Activated CD4-positive, CD25-positive, alpha-beta regulatory T cell treated with anti-CD3 and anti-CD28 coated beads, Interleukin-2, amount 50 U/mL, for 24 hours (primary cell): ENCODE measurements around the gene CHID1.

Experiments used
- ATAC-seq, 2 donors: fragments of 150-1000 bp; cut with Tn5 transposase; one replicate each; pipeline ENCODE4 v1.10.0; 2021; ENCODE audit warnings: mild to moderate bottlenecking in 1 of 2, moderate library complexity in 1 of 2

CHID1 gene

DNA sequence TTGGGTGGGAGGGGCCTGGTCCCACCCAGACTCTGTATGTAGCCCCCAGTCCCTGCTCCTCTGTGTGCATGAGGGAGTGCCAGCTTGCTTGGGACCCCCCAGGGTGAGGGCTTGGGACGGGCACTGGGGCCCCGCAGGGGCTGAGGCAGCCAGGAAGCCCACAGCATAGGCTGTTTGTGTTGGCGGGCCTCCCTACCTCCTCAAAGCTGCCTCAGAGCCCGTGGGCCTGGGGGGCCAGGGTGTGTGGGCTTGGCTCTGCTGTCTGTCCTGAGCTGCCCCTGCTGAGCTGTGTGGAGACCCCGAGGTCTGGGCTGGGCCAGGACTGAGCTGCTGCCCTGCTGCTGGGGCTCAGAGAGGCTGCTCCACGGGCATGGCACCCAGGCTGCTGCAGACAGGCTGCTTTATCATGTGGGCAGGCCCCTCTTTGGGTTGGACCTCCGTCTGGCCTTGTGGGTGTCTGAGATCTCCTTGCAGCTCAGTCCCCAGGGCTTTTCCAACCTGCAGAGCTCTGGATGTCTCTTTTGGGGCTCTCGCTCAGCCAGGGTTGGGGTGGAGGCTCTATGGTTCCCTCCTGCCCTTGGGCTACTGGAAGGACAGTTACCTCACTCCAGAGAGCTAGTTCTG, 64.6 kb downstream of the CHID1 start:
- ATAC-seq, result no peak

DNA sequence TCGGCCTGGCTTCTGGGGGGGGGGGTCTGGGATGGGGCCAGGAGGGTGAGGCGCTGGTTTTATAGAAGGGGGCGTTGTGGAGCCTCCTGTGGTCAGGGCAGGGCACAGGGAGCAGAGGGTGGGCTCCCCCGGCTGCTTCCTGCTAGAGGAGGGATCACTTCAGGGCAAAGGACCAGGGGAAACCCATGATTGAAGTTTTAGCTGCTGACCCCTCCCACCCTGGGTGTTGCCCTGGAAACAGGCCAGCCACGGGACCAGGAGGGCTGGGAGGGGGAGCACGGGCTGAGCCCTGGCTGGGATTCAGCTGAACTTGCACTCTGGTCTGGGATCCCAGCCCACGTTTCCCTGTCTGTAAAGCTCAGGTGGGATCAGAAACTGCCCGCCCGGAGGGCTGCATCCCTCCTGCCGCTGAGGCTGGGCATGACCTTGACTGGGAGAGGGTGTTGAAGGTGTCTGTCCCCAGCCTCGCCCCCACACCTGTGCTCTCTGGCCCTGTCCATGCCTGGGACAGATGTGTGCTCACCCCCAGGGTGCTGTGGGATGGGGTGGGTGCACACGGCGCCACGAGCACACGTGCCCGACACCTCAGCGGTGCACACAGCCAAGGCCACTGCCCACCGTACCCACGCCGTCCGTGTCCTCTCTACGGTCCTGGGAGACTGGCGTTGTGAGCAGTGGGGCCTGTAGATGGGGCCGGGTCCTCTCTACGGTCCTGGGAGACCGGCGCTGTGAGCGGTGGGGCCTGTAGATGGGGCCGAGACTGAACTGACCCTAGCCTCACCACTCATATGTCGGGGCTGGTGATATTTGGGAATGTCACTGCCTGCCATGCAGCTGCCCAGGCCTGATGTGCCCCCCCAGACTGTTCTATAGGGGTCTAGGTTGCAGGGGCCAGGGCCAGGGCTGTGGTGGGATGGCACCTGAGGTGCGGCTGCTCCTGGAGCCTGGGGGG, 65.6 kb downstream of the CHID1 start:
- no peak for ATAC-seq

DNA sequence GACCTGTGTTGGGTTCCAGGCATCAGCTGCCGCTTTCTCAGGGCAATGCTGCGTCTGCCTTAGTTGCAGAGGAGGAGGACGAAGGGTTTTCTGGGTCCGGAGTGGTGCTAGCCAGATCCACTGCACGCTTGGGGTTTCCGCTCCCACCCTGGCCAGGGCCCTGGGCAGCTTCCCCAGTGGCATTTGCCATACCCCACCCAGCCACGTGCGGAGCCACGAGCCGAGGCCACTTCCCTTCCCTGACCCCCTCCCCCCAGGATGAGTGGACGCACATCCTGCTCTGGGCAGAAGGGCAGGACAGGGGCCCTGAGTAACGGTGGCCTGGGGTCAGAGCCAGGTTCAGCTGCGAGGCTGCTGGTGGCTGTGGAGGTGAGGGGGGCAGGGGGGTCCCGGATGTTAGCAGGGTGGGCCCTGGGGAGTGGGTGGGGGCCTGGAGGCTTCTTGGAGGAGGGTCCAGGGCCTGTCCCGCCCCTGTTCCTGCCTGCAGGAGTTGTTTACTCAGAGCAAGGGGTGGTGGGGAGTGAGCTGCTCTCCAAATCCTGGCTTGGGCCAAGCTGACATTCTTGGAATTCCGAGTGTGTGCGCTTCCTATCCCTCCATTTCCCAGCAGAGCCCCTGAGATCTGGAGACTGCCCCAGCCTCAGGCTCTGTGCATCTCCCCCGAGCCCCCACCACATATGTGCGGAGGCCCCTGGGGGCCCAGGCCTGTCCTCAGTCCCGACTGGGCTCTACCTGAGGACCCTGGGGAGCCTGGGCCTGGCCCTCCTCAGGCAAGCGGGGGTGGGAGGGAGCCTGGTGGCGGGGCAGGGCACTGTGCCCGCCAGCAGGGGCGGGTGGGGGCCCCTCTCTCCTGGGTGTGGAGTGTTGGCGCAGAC, 66.6 kb downstream of the CHID1 start:
- ATAC-seq, result no peak

DNA sequence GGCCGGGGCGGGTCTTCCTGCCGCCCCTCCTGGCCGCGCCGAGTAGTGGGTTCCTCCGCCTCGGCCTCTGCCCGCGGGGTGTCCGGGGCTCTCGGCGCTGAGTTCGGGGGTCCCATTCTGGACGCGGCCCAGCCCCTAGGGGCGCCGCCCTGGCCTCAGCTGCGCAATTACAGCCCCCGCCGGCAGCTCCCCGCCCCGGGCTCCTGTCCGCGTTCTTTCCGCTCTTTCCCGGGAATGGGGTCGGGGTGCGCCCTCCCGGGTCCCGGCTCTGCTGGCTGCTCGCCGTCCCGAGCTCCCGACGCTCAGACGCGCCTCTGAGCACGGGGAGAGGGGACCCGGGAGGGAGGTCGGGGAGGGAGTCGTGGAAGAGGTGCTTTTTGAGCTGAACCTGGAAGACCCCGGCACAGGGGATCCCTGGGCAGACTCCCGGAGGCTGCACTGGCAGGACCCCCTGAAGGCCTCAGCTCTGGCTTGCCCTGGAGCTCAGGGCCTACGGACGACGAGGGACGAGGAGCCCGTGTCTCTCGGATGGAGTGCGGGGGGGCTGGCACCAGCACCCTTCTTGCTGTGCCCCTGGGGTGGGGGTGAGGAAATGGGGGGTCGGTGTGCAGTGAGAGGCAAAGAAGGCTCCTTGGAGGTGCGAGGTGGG, 67.4 kb downstream of the CHID1 start:
- ATAC-seq, result no peak

DNA sequence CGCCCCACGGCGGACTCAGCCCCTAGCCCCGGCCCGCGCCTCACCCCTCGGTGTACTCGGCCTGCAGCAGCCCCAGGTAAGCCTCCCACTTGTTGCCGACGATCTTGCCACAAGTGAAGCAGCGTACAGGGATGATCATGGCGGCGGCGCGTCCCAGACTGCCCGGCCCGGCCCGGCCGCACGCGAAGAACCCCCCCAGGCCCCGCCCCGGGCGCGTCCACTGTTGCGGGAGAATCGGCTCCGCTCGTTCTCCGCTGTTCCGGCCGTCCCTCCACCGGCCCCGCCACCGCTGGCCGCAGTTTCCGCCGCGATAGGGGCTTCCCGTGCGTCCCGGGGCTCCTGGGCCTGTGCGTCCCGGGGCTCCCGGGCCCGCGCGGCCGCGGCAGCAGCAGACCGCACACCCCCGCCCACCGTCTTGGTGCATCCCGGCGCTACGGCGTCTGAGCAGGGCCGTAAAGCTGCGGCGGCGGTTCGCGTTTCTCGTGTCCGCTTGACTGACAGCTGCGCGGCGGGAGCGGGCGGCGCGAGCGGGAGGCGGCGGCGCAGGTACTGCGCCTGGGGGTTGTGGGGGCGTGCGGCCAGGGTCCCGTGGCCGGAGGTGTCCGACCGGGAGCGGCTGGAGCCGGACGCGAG, 68.1 kb downstream of the CHID1 start, which contains the start of the genes POLR2L and TSPAN4:
POLR2L (minus strand) TSS at position 160 of the 633 bp plus-strand sequence; CDS start at position 139, 21 bp downstream.
TSPAN4 (plus strand) TSS at position 483 of the 633 bp plus-strand sequence. CDS start 7,453 bp downstream, outside the sequence.
- peak; percentile 83 to 85 for ATAC-seq

DNA sequence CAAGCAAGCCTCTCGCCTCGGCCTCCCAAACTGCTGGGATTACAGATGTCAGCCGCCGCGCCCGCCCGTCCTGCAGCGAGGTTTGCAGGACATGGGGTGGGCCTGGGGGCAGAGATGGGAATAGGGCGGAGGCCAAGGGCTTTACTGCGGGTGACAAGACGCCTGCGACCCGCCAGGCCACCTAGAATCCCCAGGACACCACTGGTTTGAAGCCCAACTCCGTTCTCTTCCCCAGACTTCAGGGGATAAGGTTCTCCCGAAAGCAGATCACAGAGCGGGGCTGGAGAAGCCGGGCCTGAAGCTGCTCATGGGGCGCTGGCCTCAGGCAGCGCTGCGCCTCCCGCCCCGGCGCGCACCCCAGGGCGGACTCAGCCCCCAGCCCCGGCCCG, 68.6 kb downstream of the CHID1 start:
- ATAC-seq, result peak; percentile 46 to 52

DNA sequence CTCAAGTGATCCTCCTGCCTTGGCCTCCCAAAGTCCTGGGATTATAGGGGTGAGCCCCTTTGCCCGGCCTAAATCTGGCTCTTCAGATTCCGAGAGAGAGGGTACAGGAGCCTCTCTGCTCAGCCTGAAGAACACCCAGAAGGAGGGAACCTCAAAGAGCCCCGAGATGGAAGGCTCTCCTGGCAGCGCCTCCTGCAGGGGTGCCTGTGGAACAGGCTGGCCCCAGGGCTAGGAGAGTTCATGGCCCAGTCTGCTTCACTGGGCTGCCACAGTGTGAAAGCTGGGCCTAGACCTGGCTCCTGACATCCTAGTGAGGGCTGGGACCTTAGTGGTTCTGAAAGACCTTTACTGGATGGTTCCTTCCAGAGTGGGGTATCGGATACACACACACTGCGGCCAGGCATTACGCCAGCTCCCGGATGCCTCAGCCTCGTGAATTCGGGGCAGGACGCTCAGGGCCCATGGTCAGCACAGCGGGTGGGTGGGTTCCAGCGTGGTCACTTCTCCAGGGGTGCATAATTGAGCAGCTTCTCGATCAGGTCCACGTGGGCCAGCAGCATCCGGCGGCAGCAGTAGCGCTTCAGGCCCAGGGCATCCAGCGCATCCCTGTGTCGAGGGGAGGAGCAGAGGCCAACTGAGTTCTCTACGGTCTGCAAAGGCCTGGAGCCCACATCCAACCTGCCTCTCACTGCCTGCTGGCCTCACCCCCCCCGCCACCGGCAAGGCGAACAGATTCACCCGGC, 70.6 kb downstream of the CHID1 start:
- ATAC-seq, result no peak

DNA sequence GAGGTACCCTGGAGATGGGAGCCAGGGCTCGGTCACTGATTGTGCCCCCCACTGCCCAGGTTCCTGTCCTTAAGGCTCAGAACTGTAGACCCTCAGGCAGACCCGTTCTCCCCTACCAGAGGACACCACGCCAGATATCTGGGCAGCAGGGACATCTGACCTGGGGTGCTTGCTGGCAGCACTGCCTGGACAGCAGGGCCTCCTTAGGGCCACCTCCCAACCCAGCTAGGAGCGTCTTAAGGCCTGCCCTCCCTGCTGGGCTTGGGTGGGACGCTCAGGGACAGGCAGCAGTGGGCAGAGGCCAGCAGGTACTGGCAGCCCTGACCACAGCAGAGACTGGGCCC, 71.4 kb downstream of the CHID1 start:
- no peak for ATAC-seq

DNA sequence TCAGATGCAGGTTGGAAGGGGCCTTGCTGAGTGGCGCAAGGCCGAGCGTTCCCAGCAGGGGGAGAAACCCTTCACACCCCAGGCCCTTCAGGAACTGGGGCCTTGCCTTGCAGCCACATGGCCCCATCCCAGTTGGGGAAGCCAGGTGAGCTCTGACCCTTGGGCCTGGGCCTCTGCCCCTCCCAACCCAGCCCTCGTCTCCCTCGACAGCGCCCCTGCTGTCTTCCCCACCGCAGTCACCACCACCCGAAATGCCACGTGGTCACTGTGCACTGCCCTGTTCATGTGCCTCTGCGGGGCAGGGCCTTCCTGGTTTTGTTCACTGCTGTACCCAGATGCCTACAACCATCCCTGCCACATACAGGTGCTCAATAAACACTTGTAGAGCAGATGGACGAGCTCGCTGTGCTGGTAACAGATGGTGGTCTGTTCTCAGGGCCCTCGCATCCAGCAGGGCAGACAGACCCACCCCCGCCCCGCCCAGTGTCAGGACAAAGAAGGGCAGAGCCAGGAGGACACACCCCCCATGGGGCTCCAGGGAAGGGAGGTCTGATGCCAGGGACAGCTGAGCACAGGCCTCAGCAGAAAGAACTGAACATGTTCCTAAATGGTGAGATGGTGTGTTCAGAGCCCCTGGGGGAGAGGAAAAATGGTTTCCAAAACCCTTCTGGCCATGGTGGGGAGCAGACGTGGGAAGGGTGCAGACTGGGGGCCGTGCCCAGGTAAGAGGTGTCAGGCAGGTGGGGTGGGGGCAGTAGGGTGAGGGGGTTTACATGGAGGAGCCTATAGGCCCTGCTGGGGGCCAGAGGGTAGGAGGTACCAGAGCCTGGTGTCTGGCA, 72.0 kb downstream of the CHID1 start:
- ATAC-seq, result no peak

DNA sequence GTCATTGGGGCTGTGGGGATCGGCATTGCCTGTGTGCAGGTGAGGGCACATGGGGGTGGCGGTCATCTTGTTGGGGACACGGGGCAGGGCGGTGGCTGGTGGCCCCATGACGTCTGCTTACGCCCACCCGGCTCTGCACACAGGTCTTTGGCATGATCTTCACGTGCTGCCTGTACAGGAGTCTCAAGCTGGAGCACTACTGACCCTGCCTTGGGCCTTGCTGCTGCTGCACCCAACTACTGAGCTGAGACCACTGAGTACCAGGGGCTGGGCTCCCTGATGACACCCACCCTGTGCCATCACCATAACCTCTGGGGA, 72.7 kb downstream of the CHID1 start:
- no peak for ATAC-seq

DNA sequence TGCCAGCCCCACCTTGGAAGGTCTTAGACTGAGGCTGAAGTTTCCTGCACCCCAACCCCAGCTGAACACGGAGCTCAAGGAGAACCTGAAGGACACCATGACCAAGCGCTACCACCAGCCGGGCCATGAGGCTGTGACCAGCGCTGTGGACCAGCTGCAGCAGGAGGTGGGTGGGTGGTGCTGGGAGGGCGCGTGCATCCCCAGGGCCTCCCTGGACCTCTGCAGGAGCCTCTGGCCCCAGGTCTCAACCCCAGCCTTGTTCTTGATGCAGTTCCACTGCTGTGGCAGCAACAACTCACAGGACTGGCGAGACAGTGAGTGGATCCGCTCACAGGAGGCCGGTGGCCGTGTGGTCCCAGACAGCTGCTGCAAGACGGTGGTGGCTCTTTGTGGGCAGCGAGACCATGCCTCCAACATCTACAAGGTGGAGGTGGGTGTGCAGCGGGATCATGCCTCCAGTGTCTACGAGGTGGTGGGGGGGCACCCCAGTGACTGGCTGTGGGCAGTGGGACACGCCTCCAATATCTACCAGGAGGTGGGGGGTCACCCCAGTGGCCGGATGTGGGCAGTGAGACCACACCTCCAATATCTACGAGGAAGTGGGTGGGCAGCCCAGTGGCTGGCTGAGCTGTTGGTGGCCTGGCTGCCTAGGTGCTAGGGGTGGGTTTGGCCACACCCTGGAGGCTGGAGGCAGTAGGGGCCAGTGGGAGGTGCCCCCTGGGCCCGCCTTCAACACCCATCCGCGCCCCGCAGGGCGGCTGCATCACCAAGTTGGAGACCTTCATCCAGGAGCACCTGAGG, 73.2 kb downstream of the CHID1 start:
- no peak for ATAC-seq

DNA sequence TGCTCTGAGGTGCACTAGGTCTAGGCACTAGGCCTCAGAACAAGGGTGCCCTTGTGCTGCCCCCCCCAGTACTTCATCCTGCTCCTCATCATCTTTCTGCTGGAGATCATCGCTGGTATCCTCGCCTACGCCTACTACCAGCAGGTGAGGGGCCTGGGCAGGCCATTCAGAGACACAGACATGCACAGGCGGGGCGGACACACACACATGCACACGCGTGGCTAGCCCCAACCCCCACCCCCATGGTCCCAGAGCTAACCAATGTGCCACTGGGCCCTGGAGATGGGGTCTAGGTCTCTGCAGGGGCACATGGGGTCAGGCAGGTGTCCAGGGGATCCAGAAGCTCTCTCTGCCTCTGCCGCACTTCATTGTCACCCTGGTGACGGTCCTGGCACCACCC, 73.9 kb downstream of the CHID1 start:
- ATAC-seq, result no peak

DNA sequence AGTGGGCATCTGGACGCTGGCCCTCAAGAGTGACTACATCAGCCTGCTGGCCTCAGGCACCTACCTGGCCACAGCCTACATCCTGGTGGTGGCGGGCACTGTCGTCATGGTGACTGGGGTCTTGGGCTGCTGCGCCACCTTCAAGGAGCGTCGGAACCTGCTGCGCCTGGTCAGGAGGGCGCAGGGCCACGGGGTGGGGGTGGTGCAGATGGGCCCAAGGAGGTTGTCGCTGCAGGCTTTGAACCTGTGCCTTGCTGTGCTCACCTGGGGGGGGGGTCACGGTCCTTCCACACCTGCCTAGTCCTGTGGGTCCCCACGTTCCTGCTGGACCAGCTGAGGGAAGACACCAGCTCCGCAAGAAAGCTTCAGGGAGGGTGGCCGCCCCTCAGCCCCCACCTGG, 74.3 kb downstream of the CHID1 start:
- no peak for ATAC-seq

DNA sequence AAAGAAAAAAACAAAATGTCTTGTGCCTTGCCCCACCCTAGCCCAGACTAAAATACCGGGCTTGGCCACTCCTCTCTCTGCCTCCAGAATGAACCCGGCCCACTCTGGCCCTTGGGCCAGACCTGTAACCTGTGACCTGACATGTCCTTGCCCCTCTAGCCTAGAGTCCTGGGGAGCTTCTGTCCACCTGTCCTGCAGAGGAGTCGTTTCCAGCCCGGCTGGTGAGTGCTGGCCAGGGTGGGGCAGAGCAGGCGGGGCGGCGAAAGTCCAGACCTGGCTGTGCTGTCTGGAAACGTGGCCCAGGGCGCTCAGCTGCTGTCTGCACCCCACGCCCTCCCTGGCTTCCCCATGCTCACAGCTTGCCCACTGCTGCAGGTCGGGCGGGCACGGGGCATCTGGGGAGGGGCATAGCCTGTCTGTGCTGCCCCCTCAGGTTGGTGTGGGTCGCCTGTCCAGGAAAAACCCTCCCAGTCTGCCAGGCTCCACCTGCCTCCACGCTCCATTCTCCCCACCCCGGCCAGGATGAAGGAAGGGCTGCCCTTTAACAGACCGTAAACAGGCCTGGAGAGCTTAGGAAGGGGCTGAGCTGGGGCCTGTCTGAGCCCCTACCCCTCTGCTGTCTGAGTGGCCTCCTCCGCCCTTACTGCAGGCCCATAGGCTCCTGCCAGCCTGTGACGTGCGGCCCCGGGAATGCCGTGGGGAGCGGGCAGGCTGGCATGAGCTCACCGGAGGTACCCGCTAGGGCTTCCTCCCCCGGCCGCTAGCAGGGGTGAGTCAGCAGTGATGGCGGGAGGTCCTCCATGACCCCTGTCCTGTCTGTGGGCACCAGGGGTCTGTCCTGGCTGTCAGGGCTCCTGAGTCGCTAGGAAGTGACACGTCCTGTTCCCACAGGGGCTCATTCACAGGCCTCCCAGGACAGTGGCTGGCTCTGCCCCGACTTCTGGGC, 76.0 kb downstream of the CHID1 start:
- no peak for ATAC-seq

DNA sequence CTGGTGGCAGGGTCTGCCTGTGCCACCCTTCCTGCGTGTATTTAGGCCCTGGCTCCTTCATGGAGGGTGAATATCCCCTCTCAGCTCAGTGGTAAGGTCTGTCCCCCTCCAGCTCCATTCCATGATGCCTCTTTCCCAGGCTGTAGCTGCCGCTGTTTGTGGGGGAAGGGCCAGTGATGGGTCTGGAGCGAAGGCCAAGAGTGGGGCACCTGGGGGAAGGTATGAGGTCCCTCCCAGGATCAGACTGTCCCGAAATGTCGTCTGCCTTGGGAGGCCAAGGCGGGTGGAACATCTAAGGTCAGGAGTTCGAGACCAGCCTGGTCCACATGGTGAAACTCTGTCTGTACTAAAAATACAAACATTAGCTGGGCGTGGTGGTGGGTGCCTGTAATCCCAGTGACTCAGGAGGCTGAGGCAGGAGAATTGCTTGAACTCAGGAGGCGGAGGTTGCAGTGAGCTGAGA, 76.7 kb downstream of the CHID1 start:
- ATAC-seq, result no peak

DNA sequence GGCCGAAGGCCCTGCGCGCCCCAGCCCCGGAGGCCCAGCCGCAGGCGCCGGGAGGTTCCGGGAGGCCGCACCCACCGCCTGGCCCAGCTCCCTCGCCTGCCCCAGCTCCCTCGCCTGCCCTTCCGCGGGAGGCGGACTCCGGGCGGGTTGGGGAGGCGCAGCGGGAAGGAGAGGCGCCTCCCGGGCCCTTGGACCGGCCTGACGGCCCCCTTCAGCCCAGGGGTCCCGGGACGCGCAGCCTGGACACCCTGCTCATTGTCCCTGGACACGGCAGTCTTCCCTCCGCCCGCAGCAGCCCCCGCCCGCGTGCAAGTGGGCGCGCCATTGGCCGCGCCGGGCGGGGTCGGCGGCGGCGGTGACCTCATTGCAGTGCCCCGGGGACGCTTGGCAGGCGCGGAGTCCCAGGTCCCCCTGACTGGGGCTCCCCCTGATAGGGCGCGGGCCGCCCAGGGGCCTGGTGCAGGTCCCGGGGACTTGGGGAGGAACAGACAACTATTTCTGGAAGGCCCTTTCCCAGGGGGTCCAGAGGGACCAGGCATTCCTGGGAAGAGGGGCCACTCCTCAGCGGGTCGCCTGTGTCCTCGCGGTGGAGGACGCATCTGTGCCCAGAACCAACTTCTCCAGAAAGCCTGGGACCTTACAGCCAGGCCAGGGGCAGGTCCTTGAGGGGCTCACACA, 77.4 kb downstream of the CHID1 start:
- ATAC-seq, result peak; percentile 20 to 22

DNA sequence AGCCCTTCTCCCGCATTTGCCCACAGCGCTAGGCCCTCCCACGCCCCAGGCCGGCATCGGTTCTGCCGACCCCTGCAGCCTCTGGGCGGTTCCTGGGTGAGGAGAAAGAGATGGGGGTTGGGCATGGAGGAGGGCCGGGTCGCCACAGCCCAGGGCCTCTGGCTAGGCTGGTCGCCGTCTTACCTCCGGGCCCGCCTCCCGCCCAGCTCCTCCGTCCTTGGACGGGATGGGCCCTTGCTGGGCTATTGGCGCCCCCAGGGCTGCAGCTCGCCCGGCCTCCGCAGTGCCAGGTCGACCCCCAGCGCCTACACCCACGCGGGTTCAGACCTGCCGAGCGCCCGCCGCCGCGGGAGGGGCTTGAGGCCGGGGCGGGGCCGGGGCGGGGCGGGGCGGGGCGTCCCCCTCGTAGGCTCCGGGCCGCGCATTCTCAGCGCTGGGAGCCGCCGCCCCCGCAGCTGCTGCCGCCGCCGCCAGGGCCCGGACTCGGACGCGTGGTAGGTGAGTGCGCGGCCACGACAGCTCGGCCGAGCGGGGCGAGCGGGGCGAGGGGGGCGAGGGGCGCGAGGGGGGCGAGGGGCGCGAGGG, 78.0 kb downstream of the CHID1 start, which contains the start of gene CD151:
CD151 (plus strand) TSS at position 424 of the 585 bp plus-strand sequence. CDS start 3,118 bp downstream, outside the sequence.
- ATAC-seq, result peak; percentile 50 to 62
